GM19043 (cell line): Measurements from ENCODE around the gene SLC4A5.
A peak's percentile ranks its signal among the peaks of the same experiment; 100 is the strongest.

Source experiments
- ATAC-seq: cut with Tn5 transposase; IDR thresholded peaks from one replicate; pipeline ENCODE4 v1.9.1; 2021; ENCODE audit warnings: low read depth; ENCODE audit not compliant: unreplicated experiment

The SLC4A5 gene, protein sequence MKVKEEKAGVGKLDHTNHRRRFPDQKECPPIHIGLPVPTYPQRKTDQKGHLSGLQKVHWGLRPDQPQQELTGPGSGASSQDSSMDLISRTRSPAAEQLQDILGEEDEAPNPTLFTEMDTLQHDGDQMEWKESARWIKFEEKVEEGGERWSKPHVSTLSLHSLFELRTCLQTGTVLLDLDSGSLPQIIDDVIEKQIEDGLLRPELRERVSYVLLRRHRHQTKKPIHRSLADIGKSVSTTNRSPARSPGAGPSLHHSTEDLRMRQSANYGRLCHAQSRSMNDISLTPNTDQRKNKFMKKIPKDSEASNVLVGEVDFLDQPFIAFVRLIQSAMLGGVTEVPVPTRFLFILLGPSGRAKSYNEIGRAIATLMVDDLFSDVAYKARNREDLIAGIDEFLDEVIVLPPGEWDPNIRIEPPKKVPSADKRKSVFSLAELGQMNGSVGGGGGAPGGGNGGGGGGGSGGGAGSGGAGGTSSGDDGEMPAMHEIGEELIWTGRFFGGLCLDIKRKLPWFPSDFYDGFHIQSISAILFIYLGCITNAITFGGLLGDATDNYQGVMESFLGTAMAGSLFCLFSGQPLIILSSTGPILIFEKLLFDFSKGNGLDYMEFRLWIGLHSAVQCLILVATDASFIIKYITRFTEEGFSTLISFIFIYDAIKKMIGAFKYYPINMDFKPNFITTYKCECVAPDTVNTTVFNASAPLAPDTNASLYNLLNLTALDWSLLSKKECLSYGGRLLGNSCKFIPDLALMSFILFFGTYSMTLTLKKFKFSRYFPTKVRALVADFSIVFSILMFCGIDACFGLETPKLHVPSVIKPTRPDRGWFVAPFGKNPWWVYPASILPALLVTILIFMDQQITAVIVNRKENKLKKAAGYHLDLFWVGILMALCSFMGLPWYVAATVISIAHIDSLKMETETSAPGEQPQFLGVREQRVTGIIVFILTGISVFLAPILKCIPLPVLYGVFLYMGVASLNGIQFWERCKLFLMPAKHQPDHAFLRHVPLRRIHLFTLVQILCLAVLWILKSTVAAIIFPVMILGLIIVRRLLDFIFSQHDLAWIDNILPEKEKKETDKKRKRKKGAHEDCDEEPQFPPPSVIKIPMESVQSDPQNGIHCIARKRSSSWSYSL

DNA sequence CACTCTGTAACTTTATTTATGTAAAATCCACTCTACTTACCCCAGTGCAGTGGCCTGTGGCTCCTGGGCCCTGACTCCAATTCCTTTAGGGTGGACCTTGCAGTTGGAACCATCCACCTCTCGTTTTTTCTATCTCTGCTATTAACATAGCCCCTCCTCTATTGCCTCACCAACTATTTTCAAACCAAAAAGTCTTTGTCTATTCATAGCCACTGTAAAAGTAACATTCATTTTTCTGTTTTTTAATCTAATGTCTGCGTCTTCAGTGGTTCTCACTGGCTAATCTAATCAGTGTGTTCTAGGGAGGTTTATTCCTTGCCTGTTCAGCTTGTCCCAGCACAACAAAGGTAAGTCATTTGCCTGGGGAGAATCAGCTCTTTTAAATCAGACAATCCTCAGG, at the start of gene SLC4A5:
Gene SLC4A5, minus strand, starts transcription at position 101 of the 400 bp plus-strand sequence. CDS start 28,393 bp downstream, outside the sequence.
- ATAC-seq: no peak

DNA sequence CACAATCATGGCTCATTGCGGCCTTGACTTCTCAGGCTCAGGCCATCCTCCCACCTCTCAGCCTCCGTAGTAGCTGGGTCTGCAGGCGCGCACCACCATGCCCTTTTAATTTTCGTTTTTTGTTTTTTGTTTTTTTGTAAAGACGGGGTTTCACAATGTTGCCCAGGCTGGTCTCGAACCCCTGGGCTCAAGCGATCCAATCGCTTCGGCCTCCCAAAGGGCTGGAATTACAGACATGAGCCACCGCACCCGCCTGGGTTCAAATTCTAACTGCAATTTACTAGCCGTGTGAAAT, 49.2 kb upstream of the SLC4A5 start:
- ATAC-seq: no peak

DNA sequence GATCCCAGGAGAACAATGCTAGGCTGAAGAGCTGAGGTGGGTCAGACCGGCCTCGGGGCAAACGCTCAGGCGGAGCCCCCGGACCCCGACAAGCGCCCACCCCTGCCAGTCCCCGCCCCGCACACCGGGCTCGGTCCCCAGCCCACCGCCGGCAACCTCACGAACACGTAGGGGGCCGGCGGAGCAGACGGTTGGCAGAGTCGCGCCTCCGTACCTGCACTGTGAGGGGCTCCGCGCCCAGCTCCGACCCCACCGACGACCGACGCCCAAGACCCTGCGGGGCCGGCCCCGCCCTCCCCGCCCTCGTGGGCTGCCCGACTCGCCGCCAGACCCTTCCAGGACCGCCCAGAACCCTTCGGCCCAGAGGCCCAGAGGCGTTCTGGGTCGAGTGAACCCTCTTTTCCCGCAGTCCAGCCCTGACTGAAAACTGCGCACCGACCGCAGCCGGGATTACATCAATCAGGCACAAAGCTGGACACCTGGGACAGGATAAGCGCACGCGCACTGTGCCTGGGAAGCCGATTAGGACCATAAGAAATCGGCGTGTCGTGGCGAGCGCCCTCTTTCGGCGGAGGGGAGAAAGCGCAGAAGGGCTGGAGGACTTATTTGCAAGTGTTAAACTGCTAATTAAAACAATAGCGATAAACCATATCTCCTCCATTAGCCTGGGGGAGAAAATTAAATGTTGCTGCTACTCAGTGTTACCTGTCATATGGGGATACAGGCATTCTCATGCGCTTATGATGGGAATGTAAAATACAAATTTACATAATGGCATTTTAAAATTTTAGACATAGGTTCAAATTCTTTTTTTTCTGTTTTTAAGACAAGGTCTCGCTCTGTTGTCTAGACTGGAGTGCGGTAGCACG, 48.6 kb upstream of the SLC4A5 start:
- ATAC-seq: peak; percentile 67

DNA sequence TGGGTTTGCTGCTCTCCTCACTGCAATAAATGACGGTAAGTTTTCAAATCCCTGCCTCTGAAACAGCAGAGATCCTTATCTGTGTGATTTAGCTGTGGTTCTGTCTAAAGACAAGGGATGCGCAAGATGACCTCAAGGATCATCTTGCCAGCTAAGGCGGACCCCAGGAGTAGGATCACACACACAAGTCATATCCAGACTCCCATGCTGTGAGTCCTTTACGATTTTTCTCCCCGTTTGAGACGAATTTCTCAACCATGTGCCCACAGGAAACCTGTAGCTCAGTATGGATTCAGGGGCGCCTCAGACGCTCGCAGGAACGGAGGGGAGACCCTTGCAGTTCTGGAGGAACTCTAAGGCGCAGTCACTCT, 48.0 kb upstream of the SLC4A5 start:
- peak; percentile 17 for ATAC-seq

DNA sequence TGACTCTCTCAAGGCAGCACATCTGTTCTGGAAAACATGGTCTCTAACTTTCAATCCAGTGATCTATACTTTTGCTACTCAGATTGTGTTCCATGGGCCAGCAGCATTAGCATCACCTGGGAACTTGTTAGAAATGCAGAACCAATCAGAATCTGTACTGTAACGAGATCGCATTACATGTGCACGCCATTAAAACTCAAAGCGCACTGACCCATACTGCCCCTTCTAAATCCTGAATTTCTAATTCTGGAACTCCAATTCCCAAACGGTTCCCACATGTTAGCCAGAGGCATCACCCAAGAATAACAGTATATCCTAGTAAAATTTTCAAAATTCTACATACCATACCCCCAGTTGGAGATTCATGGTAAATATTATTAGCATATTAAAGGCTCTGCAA, 47.4 kb upstream of the SLC4A5 start:
- ATAC-seq: no peak

DNA sequence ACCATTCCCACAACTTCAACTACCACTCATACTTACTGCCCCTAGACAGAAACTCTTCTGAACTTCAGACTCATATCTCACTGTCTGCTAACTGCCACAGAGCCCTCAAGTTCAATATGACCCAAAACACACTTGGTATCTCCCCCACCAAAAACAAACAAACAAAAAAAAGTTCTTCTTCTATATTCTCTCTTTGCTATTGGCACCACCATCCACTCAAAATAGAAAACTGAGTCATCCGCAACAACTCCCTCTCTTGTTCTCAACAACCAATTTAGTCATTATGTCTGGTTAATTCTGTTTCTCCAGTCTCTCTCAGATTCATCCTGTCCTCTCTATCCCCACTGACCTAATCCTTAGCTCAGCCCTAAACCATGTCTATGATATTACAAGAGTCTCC, 44.1 kb upstream of the SLC4A5 start:
- no peak for ATAC-seq

DNA sequence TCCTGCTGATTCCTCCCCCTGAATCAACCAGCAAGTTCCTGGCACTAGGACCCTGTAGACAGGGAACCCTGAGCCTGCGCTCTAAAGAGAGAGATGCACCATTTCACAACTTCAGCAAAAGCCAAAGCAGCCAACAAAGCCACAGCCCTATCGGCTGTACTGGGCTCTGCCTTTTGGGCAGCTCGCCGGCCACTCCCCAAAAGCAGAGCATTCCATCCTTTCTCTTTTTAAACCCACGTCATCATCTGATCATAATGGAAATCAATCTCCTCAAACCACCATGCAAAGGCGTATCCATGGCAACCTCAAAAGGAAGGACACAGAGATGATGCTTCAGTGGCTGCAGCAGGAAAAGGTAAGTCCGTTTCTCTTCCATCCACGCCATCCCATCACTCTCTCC, 42.2 kb upstream of the SLC4A5 start:
- no peak for ATAC-seq

DNA sequence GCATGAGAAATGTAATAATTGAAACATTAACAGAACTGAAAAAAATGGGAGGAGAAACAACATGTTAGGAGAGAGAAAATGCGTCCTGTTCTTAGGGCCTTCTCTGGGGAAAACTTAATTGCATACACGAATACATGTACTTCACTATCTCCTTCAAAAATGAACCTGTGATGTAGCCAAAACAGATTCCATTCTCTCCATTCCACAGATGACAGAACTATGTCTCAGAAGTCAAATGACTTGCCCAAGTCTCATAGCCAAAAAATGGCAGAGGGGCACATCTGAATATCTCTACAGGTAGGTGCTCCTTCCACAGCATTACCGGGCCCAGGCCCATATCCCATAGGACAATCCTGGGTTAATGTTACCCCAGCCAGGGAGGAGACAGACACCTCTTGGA, 40.8 kb upstream of the SLC4A5 start:
- ATAC-seq: no peak

DNA sequence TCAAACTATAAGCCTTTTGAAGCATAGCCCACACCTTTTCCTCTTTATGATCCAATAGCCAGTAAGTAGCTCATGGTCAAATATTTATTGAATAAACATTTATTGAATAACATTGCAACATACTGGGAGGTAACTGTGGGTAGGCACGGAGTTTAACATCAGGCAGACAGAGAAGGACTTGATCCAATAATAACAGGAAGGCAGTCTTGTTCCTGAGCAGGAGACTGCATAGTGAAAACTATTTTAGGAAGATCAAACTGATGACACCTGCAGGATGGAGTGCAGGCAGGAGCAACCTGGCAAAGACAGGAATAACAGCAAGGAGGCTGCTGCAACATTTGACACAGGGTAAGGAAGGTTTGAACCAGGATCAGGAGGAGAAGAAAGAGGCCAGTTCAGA, 40.0 kb upstream of the SLC4A5 start:
- no peak for ATAC-seq

DNA sequence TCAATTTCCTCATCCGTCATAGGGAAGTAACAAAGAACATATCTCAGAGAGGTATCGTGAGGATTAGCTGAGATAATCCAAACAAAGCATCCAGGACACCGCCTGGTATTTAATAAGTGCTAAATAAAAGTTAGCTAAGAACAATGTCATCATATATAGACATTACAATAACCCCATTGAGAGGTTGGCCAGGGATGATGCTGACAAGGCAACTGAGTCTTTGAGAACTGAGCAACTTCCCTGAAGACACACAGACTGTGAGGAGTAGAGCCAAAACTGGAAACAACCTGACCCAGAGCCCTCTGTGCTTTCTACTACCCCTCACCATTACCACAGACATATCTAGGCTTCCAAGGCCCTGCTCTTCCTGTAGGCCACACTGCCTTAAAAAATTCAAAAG, 38.5 kb upstream of the SLC4A5 start:
- ATAC-seq: no peak

DNA sequence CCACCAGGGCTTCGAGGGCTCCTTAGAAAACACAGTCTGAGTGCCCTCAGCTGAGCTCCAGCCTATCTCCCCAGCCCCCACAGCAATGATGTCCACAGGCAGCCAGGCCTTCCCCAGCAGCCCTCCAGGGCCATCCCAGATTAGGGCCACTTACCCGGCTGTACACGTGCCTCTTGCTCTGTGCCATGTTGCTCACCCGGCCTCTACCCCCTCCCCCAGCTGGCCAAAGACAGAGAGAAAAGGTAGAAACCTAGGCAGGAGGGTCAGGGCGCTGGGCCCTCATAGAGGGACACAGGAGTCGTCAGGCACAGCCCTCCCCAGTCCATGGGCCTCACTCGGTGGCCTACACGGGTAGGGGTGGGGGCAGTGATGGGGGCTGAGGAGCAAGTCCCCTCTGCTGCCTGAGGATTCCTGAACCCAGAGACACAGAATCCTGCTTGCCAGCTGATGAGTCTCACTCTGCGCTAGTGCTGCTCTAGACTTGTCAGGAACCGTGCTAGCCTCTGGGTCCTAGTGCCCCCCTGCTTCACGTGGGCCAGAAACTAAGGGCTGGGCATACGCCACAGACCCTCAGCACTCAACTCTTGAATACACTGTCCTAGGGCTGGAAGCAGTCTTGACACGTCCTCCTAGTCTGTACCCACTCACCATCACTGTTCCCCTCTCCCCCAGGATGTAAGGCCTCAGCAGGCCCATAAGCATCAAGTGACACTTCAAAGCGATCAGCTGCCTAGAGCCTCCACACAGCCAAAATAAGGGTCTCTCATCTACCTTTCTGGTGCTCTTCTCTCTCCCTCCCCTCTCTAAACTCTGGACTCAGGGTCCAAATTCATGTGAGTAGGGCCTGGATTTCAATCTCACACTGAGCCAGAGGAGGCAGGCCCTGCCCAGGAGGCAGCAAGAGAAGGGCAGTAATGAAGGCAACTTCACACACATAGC, 36.9 kb upstream of the SLC4A5 start, which contains the start of gene DCTN1:
Gene DCTN1, minus strand, starts transcription at position 461 of the 939 bp plus-strand sequence. Its CDS starts 274 bp downstream, at position 187.
- no peak for ATAC-seq

DNA sequence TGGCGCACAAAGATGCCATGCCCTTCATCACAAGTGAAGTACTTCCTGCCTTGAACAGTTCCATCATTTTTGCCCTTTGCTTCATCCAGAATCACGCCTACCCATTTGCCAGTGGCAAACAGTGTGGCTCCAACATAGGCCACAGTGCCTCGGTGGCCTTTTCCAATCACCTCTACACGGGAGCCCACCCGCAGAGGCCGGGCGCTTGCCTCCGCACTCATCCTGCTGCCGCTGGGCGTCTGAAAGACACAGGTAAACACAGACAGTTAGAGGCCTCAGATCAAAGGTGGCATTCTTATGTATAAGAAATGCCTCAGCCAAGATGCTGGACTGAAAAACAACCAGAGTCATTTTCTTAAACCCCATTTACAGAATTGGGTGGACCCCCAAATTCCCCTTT, 34.8 kb upstream of the SLC4A5 start:
- ATAC-seq: no peak

DNA sequence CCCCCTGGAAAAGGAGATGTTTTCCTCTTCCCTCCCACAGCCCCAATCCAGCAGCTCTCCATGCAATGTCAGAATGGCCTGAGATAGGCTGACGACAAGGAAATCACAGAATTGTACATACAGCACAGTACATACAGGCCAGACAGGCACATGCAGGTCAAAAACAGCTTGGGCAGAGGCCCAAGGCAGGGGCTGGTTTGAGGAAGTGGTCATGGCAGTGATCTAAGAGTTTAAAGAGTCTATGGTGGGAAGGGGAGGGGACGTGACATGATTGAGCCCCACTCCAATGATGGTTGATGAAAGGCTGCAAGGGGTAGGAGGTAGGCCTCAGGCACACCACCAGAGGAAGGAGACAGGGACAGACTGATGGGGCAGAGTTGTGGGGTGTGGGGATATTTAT, 32.6 kb upstream of the SLC4A5 start:
- no peak for ATAC-seq

DNA sequence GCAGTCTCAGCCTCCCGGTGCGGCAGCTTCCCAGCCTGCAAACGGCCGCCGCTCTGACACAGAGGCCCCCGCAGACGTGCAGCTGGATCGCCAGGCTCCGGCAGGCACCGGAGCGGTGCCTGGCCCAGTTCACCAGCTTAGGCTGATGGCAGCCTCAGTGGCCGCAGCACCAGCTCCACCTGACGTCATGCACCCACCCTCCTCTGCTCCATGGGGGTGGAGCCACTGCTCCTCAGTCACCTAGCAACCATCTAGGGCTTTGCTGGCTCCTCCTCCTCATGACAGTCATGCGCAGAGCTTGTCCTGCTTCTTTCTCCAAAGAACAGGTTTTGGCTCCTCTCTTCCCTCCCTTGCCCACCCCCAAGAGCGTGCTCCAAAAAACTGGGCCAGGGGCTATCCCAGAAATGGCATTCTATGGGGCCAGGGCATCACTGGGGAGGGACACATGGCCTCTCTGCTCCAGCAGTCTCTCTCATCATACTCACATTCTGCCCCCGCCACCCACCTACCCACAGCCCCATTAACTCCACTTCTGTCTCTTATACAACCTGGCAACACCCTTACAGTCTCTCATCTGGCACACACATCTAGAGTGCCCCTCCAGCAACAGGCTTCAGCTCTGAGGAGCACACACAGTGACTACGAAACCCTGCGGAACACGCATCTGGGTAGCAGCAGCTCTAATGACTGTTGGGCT, 31.4 kb upstream of the SLC4A5 start:
- ATAC-seq: no peak

DNA sequence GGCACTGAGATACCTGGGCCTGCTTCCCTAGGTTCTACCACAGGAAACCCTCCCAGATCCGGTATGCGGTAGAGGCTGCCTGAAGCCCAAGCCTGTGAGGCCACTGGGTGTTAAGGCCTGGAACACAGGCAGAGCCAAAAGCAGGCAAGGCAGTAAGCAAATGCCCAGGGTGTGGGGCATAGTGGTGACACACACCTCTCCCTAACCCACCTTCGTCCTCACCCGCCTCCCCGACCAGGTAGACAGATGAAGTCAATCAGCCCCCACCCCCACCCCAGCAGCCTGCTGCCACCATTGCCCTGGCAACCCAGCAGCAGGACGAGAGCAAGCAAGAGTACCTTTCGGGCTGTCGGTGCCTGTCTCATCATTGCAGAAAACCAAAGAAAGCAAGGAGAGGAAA, 30.8 kb upstream of the SLC4A5 start:
- no peak for ATAC-seq

DNA sequence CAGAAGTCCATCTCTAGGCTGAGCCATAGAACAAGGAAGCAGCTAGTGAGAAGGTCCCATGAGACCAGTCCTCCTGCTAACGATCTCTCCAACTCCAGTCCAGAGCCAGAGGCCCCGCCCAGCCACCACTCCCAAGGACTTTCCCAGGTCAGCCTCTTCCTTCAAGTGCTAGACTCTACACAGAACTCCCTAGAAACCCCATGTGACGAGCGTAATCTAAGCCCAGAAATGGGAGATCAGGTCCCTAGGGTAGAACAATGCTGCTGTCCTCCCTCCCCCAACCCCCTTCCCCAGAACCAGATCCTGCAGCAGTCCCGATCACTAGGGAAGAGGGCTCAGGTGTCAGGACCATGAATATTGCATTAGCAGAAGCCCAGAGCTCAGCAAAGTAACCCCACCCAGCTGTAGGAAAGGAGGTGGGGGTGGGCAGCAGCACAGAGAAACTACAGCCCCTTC, 30.0 kb upstream of the SLC4A5 start:
- no peak for ATAC-seq

DNA sequence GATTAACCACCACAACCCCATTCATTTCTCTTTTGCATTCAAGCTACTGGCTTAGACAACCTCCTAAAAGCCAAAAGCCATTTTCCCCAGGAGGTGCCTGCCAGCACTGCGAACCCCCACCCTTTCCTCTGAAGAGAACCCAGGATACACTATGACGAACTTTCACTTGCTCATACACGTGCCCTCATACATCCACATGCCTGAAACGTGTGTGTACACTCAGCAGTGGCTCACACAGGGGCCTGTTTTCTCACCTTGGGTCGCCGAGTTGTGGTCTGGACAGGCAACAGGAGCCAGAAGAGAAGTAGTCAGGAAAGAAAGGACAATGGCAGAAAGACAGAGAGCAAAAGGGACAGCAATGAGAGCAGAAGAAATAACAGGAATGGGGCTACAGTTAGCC, 29.5 kb upstream of the SLC4A5 start:
- ATAC-seq: no peak

DNA sequence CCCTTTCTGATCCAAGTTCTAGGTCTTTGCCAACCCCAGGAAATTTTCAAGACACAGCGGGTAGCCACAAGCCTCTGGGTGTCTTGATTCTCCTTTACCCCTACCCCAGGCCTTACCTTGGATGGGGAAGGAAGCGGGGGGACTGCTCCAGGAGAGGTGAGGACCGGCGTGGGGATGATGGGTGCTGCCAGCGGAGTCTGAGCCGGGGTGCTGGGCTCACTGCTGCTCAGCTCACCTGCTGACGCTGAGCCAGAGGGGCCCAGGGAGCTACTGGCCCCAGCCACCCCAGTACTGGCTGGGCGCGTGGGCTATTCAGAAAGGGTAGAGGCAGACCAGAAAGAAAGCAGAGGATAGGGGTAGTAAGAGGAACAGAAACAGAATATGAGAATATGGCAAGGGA, 28.2 kb upstream of the SLC4A5 start:
- ATAC-seq: no peak

DNA sequence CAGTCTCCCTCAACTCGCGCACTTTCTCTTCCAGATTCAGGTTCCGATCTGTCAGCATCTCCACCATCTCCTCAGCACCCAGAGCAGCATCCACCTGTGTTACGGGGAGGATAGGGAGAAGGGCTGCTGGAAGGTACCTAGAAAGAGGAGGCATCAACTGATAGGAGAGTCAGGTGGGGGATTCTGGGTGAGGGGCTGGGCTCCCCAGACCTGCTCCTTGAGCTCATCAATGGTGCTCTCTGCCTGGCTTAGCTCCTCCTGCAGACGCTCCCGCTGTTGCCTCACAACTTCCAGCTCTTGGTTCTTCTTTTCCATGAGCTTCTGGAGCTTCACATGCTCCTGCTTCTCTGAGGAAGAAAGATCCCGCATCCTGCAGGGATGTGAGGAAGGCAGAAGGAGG, 26.8 kb upstream of the SLC4A5 start:
- no peak for ATAC-seq
